H1 (cell line): ENCODE results near the gene OR2A12. TPM values are rescaled to one million over a fixed set of nuclear protein-coding genes. Genes with fewer than 3 reads are reported as not detected.

Source experiments
- CTCF ChIA-PET: fragments of 300-600 bp; sonication (Branson Sonifier 250); formaldehyde crosslinking; loops from one replicate; lab custom pipeline; 2021; ENCODE audit not compliant: partially characterized antibody; lab: Charles Lee
- POLR2A ChIA-PET: fragments of 300-600 bp; sonication (Branson Sonifier 250); formaldehyde crosslinking; loops from one replicate; lab custom pipeline; 2021; ENCODE audit warnings: inconsistent platforms; ENCODE audit not compliant: partially characterized antibody; lab: Charles Lee
- DNase-seq, 2 experiments: peaks; one replicate each; pipeline versions ENCODE4 v3.0.0 to v3.0.0-alpha.2; 2010 to 2022; ENCODE audit warnings: low spot score in 2 of 2, low read depth in 1 of 2, mixed read lengths in 1 of 2
- FAIRE-seq: peaks from 2 replicates; lab custom pipeline; 2011; peaks lifted over from hg19 to GRCh38; lab: Jason Lieb, UNC
- H2AFZ ChIP-seq: 2 replicates; pipeline ENCODE4 v1.8.1; 2012; ENCODE audit warnings: low read length, inconsistent platforms
- H2AK5ac ChIP-seq: 2 replicates; pipeline ENCODE4 v1.6.1; 2013; ENCODE audit warnings: low read depth, low read length
- H2BK120ac ChIP-seq: replicated peaks from 2 replicates; pipeline ENCODE3; 2013; ENCODE audit warnings: low read depth, low read length, inconsistent platforms
- H2BK12ac ChIP-seq: 2 replicates; pipeline ENCODE4 v1.6.1; 2013; ENCODE audit warnings: low read depth, low read length
- H2BK15ac ChIP-seq: 2 replicates; pipeline ENCODE4 v1.6.1; 2013; ENCODE audit warnings: low read length
- H2BK20ac ChIP-seq: 2 replicates; pipeline ENCODE4 v1.6.1; 2013; ENCODE audit warnings: low read length
- H2BK5ac ChIP-seq: 2 replicates; pipeline ENCODE4 v1.6.1; 2013; ENCODE audit warnings: low read depth, low read length
- H3K14ac ChIP-seq: 2 replicates; pipeline ENCODE4 v1.6.1; 2013; ENCODE audit warnings: inconsistent platforms; ENCODE audit not compliant: insufficient read length
- H3K18ac ChIP-seq: 2 replicates; pipeline ENCODE4 v1.6.1; 2013; ENCODE audit warnings: low read length; ENCODE audit errors: extremely low read depth
- H3K23ac ChIP-seq: 2 replicates; pipeline ENCODE4 v1.6.1; 2013; ENCODE audit warnings: inconsistent platforms; ENCODE audit not compliant: insufficient read length
- H3K23me2 ChIP-seq: 2 replicates; pipeline ENCODE4 v1.6.1; 2013; ENCODE audit warnings: low read depth, low read length
- H3K27ac ChIP-seq: 2 replicates; pipeline ENCODE4 v1.6.1; 2011; ENCODE audit warnings: low read depth, low read length, inconsistent platforms
- H3K27me3 ChIP-seq, 4 experiments: replicated peaks in 1 of 4; 1 replicate in 1 of 4; 2 replicates in 3 of 4; pipeline versions ENCODE4 v1.6.1 to v1.8.1; 2011 to 2013; ENCODE audit warnings: low read length in 3 of 4, mild to moderate bottlenecking in 3 of 4, inconsistent platforms in 2 of 4, mixed read lengths in 2 of 4, moderate library complexity in 1 of 4; ENCODE audit not compliant: control insufficient read depth in 3 of 4, insufficient read depth in 3 of 4; ENCODE audit errors: extremely low read depth in 1 of 4
- H3K36me3 ChIP-seq, 4 experiments: 2 replicates each; pipeline versions ENCODE4 v1.6.1 to v1.8.1; 2011 to 2013; ENCODE audit warnings: mild to moderate bottlenecking in 4 of 4, low read length in 3 of 4, moderate library complexity in 2 of 4, control low read depth in 1 of 4, inconsistent platforms in 1 of 4; ENCODE audit not compliant: insufficient read depth in 4 of 4, control insufficient read depth in 2 of 4
- H3K4ac ChIP-seq: replicated peaks from 2 replicates; pipeline ENCODE3; 2013; ENCODE audit warnings: low read length, low read depth, mixed read lengths, inconsistent platforms; ENCODE audit not compliant: insufficient read length
- H3K4me1 ChIP-seq, 4 experiments: replicated peaks in 1 of 4; 1 replicate in 1 of 4; 2 replicates in 3 of 4; pipeline versions ENCODE4 v1.6.1 to v1.8.1; 2011 to 2013; ENCODE audit warnings: low read length in 3 of 4, inconsistent platforms in 2 of 4, mixed read lengths in 1 of 4; ENCODE audit not compliant: insufficient read depth in 4 of 4, control insufficient read depth in 3 of 4
- H3K4me2 ChIP-seq, 2 experiments: 2 replicates each; pipeline versions ENCODE4 v1.6.1 to v1.8.1; 2011 to 2013; ENCODE audit warnings: low read depth in 2 of 2, low read length in 2 of 2, control low read depth in 1 of 2, inconsistent platforms in 1 of 2, mild to moderate bottlenecking in 1 of 2; ENCODE audit not compliant: insufficient read depth in 1 of 2
- H3K4me3 ChIP-seq, 4 experiments: fragments of 200-600, 300-600 bp in 1 of 4; sonication (generic), shearing (Covaris generic), sonication (Bioruptor Twin) in 1 of 4; 2 replicates each; pipeline versions ENCODE4 v1.5.1 to v1.8.1; 2011 to 2016; ENCODE audit warnings: low read length in 4 of 4, low read depth in 3 of 4, control low read depth in 2 of 4, inconsistent platforms in 2 of 4, mild to moderate bottlenecking in 2 of 4, mixed read lengths in 1 of 4, moderate library complexity in 1 of 4; ENCODE audit not compliant: insufficient read depth in 2 of 4; ENCODE audit errors: extremely low read depth in 1 of 4
- H3K56ac ChIP-seq: replicated peaks from 2 replicates; pipeline ENCODE3; 2013; ENCODE audit warnings: low read depth, mild to moderate bottlenecking, mixed read lengths, low read length, inconsistent platforms; ENCODE audit not compliant: insufficient read length
- H3K79me1 ChIP-seq: 2 replicates; pipeline ENCODE4 v1.6.1; 2013; ENCODE audit warnings: low read depth, low read length, control low read depth
- H3K79me2 ChIP-seq, 2 experiments: 2 replicates each; pipeline versions ENCODE4 v1.6.1 to v1.8.1; 2012 to 2013; ENCODE audit warnings: low read length in 2 of 2, mild to moderate bottlenecking in 2 of 2, inconsistent platforms in 1 of 2; ENCODE audit not compliant: insufficient read depth in 2 of 2, control insufficient read depth in 1 of 2
- H3K9ac ChIP-seq, 4 experiments: replicated peaks in 1 of 4; 1 replicate in 1 of 4; 2 replicates in 3 of 4; pipeline versions ENCODE4 v1.6.1 to v1.8.1; 2011 to 2013; ENCODE audit warnings: low read depth in 3 of 4, low read length in 3 of 4, control low read depth in 2 of 4, mild to moderate bottlenecking in 2 of 4, moderate library complexity in 2 of 4, inconsistent platforms in 1 of 4; ENCODE audit errors: extremely low read depth in 1 of 4
- H3K9me3 ChIP-seq, 2 experiments: 2 replicates each; pipeline versions ENCODE4 v1.6.1 to v1.8.1; 2012 to 2013; ENCODE audit warnings: mild to moderate bottlenecking in 2 of 2, moderate library complexity in 2 of 2, control low read depth in 1 of 2, inconsistent platforms in 1 of 2, low read depth in 1 of 2, low read length in 1 of 2, mixed read lengths in 1 of 2; ENCODE audit not compliant: insufficient read depth in 2 of 2
- H4K20me1 ChIP-seq, 2 experiments: replicated peaks in 1 of 2; 2 replicates each; pipeline versions ENCODE3 to v1.8.1; 2011 to 2013; ENCODE audit warnings: inconsistent platforms in 2 of 2, low read length in 2 of 2, mild to moderate bottlenecking in 1 of 2; ENCODE audit not compliant: insufficient read depth in 2 of 2, control insufficient read depth in 1 of 2
- H4K5ac ChIP-seq: 2 replicates; pipeline ENCODE4 v1.6.1; 2013; ENCODE audit warnings: low read length, low read depth, mixed read lengths, inconsistent platforms; ENCODE audit not compliant: insufficient read length
- H4K8ac ChIP-seq: 2 replicates; pipeline ENCODE4 v1.8.0; 2013; ENCODE audit warnings: mild to moderate bottlenecking, moderate library complexity, low read length, inconsistent platforms; ENCODE audit not compliant: insufficient read depth; ENCODE audit errors: extremely low read depth
- H4K91ac ChIP-seq: replicated peaks from 2 replicates; pipeline ENCODE3; 2013; ENCODE audit warnings: low read length, mixed read lengths, inconsistent platforms; ENCODE audit not compliant: insufficient read length
- ATF2 ChIP-seq: IDR thresholded peaks from 2 replicates; pipeline ENCODE4 v1.6.1; 2012; ENCODE audit warnings: low read length, inconsistent platforms
- GABPA ChIP-seq: IDR thresholded peaks from 2 replicates; pipeline ENCODE4 v1.6.1; 2011; ENCODE audit warnings: mild to moderate bottlenecking, low read length, moderate library complexity, borderline replicate concordance; ENCODE audit not compliant: insufficient read depth
- SAP30 ChIP-seq: fragments of 300-600 bp; sonication (generic); IDR thresholded peaks from 2 replicates; pipeline ENCODE4 v1.7.1; 2012; ENCODE audit warnings: low read length, moderate library complexity, mild to moderate bottlenecking, inconsistent platforms; ENCODE audit not compliant: insufficient read depth, insufficient replicate concordance
- WGBS, 2 experiments: shearing (Covaris generic) in 1 of 2; methylation state at CpG; one replicate each; pipeline versions ENCODE4 v1.1.6 to v1.1.7; 2013 to 2015; ENCODE audit warnings: low lambda C conversion rate in 2 of 2, mixed read lengths in 2 of 2, inconsistent platforms in 1 of 2, low coverage in 1 of 2, missing lambda C conversion rate in 1 of 2; ENCODE audit not compliant: insufficient replicate concordance in 2 of 2, insufficient coverage in 1 of 2, insufficient read length in 1 of 2; ENCODE audit errors: extremely low coverage in 1 of 2, missing lambda C conversion rate in 1 of 2; 5-methylcytosine and 5-hydroxymethylcytosine counted together
- polyA plus RNA-seq, 7 experiments: library from polyadenylated mRNA; depleted of rRNA in 3 of 7; stranded (reverse) in 5 of 7; unstranded in 2 of 7; fragments of >200 nt in 5 of 7; fragments of 200-250 nt in 2 of 7; gene quantifications; 1 replicate in 5 of 7; 2 replicates in 1 of 7; 4 replicates in 1 of 7; pipeline versions ENCODE4 v1.2.1 to v1.2.3, GENCODE V29; 2011 to 2013; ENCODE audit warnings: missing spikeins in 2 of 7, mixed read lengths in 2 of 7
- total RNA-seq: library from RNA; stranded (reverse); fragmentation: NEBNext Ultra II Directional; extraction: Animal tissue kit (Norgen Biotek cat#: 25700); gene quantifications from 2 replicates; pipeline ENCODE4 v1.2.1, GENCODE V29; 2021

Gene OR2A12
- total and polyA plus RNA-seq, 2 of the 8 experiments (the other 6 are each of a cell fraction or from before 2014, with no cell fraction given), result not detected

- WGBS, 2 experiments, result 70% methylated on average over 1 of the region's 1 CpG; no CpG with 5 or more reads in 1 of the 2 experiments
- no peak within 1 kb of the TSS for H3K23ac ChIP-seq
- FAIRE-seq, result no peak
Measured at GRCh38 chr7:144069511-144069910, 16.6 kb upstream of the OR2A12 start, which contains the start of gene OR2A25. Gene OR2A25 (plus strand): TSS chr7:144069811. CDS start chr7:144074220, 4,409 bp downstream.

More at GRCh38 chr7:144069511-144069910, 16.6 kb upstream of the OR2A12 start, which contains the start of gene OR2A25:
- no peaks in the 10 kb centered on the region for H3K27me3 ChIP-seq
- no peaks in the 10 kb centered on the region for H3K4me1 ChIP-seq
- no peaks in the 10 kb centered on the region for H3K36me3 ChIP-seq
- no peak for DNase-seq
- POLR2A ChIA-PET, result no interaction called here
- no peak within 1 kb of the TSS for H2BK15ac ChIP-seq
- no peak within 1 kb of the TSS for H4K5ac ChIP-seq
- H2BK12ac ChIP-seq, result no peak within 1 kb of the TSS
- H2AFZ ChIP-seq, result no peak within 1 kb of the TSS
- no peak within 1 kb of the TSS for H3K27ac ChIP-seq
- H4K8ac ChIP-seq, result no peak within 1 kb of the TSS
- no peaks in the 10 kb centered on the region for H3K79me2 ChIP-seq
- H4K20me1 ChIP-seq, result no peaks in the 10 kb centered on the region
- no peak within 1 kb of the TSS for H4K91ac ChIP-seq
- H3K9ac ChIP-seq, result no peak within 1 kb of the TSS
- no peak within 1 kb of the TSS for H2BK20ac ChIP-seq
- H3K23me2 ChIP-seq, result no peaks in the 10 kb centered on the region
- H3K4me3 ChIP-seq, result no peak within 1 kb of the TSS
- no peak within 1 kb of the TSS for H3K4me2 ChIP-seq
- CTCF ChIA-PET, result interaction anchor here (1.6 kb wide), 1 partner anchor 59 kb away, joined by 5 read pairs; no protein-coding TSS in a partner anchor
- no peak within 1 kb of the TSS for H3K4ac ChIP-seq
- no peak within 1 kb of the TSS for H2BK120ac ChIP-seq
- H2AK5ac ChIP-seq, result no peak within 1 kb of the TSS
- TF ChIP-seq GABPA (no peak), ATF2 (no peak), SAP30 (no peak)
- H3K56ac ChIP-seq, result no peak within 1 kb of the TSS
- no peaks in the 10 kb centered on the region for H3K9me3 ChIP-seq
- no peak within 1 kb of the TSS for H3K18ac ChIP-seq
- no peaks in the 10 kb centered on the region for H3K79me1 ChIP-seq
- no peak within 1 kb of the TSS for H2BK5ac ChIP-seq
- no peak within 1 kb of the TSS for H3K14ac ChIP-seq
